Ureter (tissue), 1 donor: ENCODE data around the gene LAMB4. TPM values are rescaled to one million over a fixed set of nuclear protein-coding genes. Genes with fewer than 3 reads are reported as not detected.

Source experiments
- DNase-seq: peaks from one replicate; pipeline ENCODE4 v3.0.0-alpha.2; 2020; ENCODE audit warnings: low spot score
- total RNA-seq: library from RNA; stranded (reverse); gene quantifications from one replicate; pipeline ENCODE4 v1.2.4, GENCODE V29; 2023
- donor health status: DM: yes; HTN: yes; CAD: no.

Gene LAMB4
- total RNA-seq, 1 donor from 2014 or later, result not detected

GRCh38 chr7:108142180-108142579 lies 12.0 kb upstream of the LAMB4 start:
- DNase-seq, result no peak

GRCh38 chr7:108140671-108141070 lies 10.5 kb upstream of the LAMB4 start:
- no peak for DNase-seq

GRCh38 chr7:108138911-108139310 lies 8.8 kb upstream of the LAMB4 start:
- DNase-seq, result no peak

GRCh38 chr7:108137993-108138392 lies 7.8 kb upstream of the LAMB4 start:
- DNase-seq, result no peak

- DNase-seq, result no peak
These were observed 6.9 kb upstream of the LAMB4 start for GRCh38 chr7:108137040-108137439.

- no peak for DNase-seq
These were observed 6.1 kb upstream of the LAMB4 start for GRCh38 chr7:108136191-108136688.

GRCh38 chr7:108135446-108136190 lies 5.5 kb upstream of the LAMB4 start:
- DNase-seq, result no peak

- DNase-seq, result no peak
These were observed 4.3 kb upstream of the LAMB4 start for GRCh38 chr7:108134486-108134885.

- no peak for DNase-seq
These were observed 2.5 kb upstream of the LAMB4 start for GRCh38 chr7:108132551-108133265.

GRCh38 chr7:108129018-108129965 lies 869 bp downstream of the LAMB4 start:
- DNase-seq, result no peak

GRCh38 chr7:108128514-108128913 lies 1.6 kb downstream of the LAMB4 start:
- no peak for DNase-seq

- DNase-seq, result no peak
These were observed 2.7 kb downstream of the LAMB4 start for GRCh38 chr7:108127461-108127860.

- no peak for DNase-seq
These were observed 5.3 kb downstream of the LAMB4 start for GRCh38 chr7:108124820-108125219.

GRCh38 chr7:108122181-108122580 lies 8.0 kb downstream of the LAMB4 start:
- DNase-seq, result no peak

- no peak for DNase-seq
These were observed 9.2 kb downstream of the LAMB4 start for GRCh38 chr7:108120933-108121332.

- no peak for DNase-seq
These were observed 10.0 kb downstream of the LAMB4 start for GRCh38 chr7:108120196-108120595.

GRCh38 chr7:108118959-108119358 lies 11.2 kb downstream of the LAMB4 start:
- DNase-seq, result no peak

GRCh38 chr7:108114117-108114841 lies 15.9 kb downstream of the LAMB4 start:
- no peak for DNase-seq

GRCh38 chr7:108112683-108113082 lies 17.5 kb downstream of the LAMB4 start:
- no peak for DNase-seq

- DNase-seq, result no peak
These were observed 20.8 kb downstream of the LAMB4 start for GRCh38 chr7:108109221-108109908.

- DNase-seq, result no peak
These were observed 22.0 kb downstream of the LAMB4 start for GRCh38 chr7:108108131-108108530.
